ENCODE results near the gene RAD54L. TPM values are rescaled to one million over a fixed set of nuclear protein-coding genes. Genes with fewer than 3 reads are reported as not detected.

Gene RAD54L
- total and polyA plus RNA-seq, 2 donors (not counting 1 experiment from before 2014, with no cell fraction given), result 0.66 to 1.3 TPM

GRCh38 chr1:46262508-46262907 lies 14.9 kb downstream of the RAD54L start:
- TF ChIP-seq CTCF (conservative IDR thresholded peaks at IDR 0.05 in 1 of 2, IDR thresholded peaks at IDR 0.05 in 1 of 2; ENCODE audit: low read depth in 1 of 2, low read length in 2 of 2) (no peak), EZH2 (IDR thresholded peaks at IDR 0.05; ENCODE audit: low read length, missing control alignments) (no peak)
- Histone ChIP-seq H3K27me3 (ENCODE audit: control insufficient read depth, insufficient read depth, low read length) (no peaks in the 10 kb centered on the region), H2AFZ (ENCODE audit: low read length) (no peak overlapping the region), H3K36me3 (ENCODE audit: control insufficient read depth, insufficient read depth, low read length) (peaks cover 11% of the 10 kb centered on the region), H3K4me3 (replicated peaks in 1 of 4; ENCODE audit: control extremely low read depth in 1 of 4, insufficient read depth in 1 of 4, low read depth in 3 of 4, low read length in 4 of 4) (no peak overlapping the region), H3K4me1 (ENCODE audit: control insufficient read depth, extremely low read depth, insufficient read depth, low read length) (no peaks in the 10 kb centered on the region), H4K20me1 (ENCODE audit: control insufficient read depth, extremely low read depth, insufficient read depth, low read length) (no peaks in the 10 kb centered on the region), H3K9me3 (ENCODE audit: control insufficient read depth, insufficient read depth, low read depth, low read length) (no peaks in the 10 kb centered on the region), H3K9ac (ENCODE audit: insufficient read depth, low read length) (no peak overlapping the region), H3K27ac (ENCODE audit: insufficient read depth, low read length) (no peak overlapping the region), H3K79me2 (ENCODE audit: control insufficient read depth, insufficient read depth, low read length) (no peaks in the 10 kb centered on the region), H3K4me2 (ENCODE audit: extremely low read depth, insufficient read depth, low read length) (no peak overlapping the region)
- DNase-seq (ENCODE audit: low read depth in 2 of 2), result no peak

DNA sequence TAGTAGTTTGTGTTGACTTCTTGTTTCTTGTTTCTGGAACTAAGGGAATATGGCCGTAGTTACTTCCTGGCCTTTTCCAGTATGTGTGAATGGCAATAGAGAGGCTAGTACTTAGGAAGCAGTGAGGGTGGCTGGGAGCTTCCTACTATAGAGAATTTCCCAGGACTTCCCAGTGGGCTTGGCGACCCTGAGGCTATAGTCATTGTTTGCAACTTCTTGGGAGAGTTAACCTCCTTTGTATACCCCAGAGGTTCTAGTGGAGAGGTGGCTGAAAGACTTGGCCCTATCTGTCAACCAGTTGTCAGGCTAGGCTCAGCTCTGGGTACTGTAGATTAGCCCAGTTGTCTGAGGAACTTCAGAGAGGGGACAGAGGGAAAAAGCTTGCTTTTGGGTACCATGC lies 15.6 kb downstream of the RAD54L start:
- Histone ChIP-seq H3K4me3 (replicated peaks in 1 of 4; ENCODE audit: control extremely low read depth in 1 of 4, insufficient read depth in 1 of 4, low read depth in 3 of 4, low read length in 4 of 4) (no peak overlapping the region), H3K27me3 (ENCODE audit: control insufficient read depth, insufficient read depth, low read length) (no peaks in the 10 kb centered on the region), H3K27ac (ENCODE audit: insufficient read depth, low read length) (no peak overlapping the region), H3K79me2 (ENCODE audit: control insufficient read depth, insufficient read depth, low read length) (no peaks in the 10 kb centered on the region), H3K36me3 (ENCODE audit: control insufficient read depth, insufficient read depth, low read length) (peaks cover 11% of the 10 kb centered on the region), H3K4me1 (ENCODE audit: control insufficient read depth, extremely low read depth, insufficient read depth, low read length) (no peaks in the 10 kb centered on the region), H3K9ac (ENCODE audit: insufficient read depth, low read length) (no peak overlapping the region), H2AFZ (ENCODE audit: low read length) (no peak overlapping the region), H3K4me2 (ENCODE audit: extremely low read depth, insufficient read depth, low read length) (no peak overlapping the region), H4K20me1 (ENCODE audit: control insufficient read depth, extremely low read depth, insufficient read depth, low read length) (no peaks in the 10 kb centered on the region), H3K9me3 (ENCODE audit: control insufficient read depth, insufficient read depth, low read depth, low read length) (no peaks in the 10 kb centered on the region)
- no peak for DNase-seq (ENCODE audit: low read depth in 2 of 2)
- no peak for TF ChIP-seq CTCF (conservative IDR thresholded peaks at IDR 0.05 in 1 of 2, IDR thresholded peaks at IDR 0.05 in 1 of 2; ENCODE audit: low read depth in 1 of 2, low read length in 2 of 2)
- TF ChIP-seq EZH2 (IDR thresholded peaks at IDR 0.05; ENCODE audit: low read length, missing control alignments), result no peak

- H3K4me2 ChIP-seq (ENCODE audit: extremely low read depth, insufficient read depth, low read length), result no peak overlapping the region
- no peak for TF ChIP-seq CTCF (conservative IDR thresholded peaks at IDR 0.05 in 1 of 2, IDR thresholded peaks at IDR 0.05 in 1 of 2; ENCODE audit: low read depth in 1 of 2, low read length in 2 of 2)
- TF ChIP-seq EZH2 (IDR thresholded peaks at IDR 0.05; ENCODE audit: low read length, missing control alignments), result no peak
Measured at GRCh38 chr1:46268578-46268977, 21.0 kb downstream of the RAD54L start.

More at GRCh38 chr1:46268578-46268977, 21.0 kb downstream of the RAD54L start:
- no peak overlapping the region for H3K4me3 ChIP-seq (replicated peaks in 1 of 4; ENCODE audit: control extremely low read depth in 1 of 4, insufficient read depth in 1 of 4, low read depth in 3 of 4, low read length in 4 of 4)
- H3K27me3 ChIP-seq (ENCODE audit: control insufficient read depth, insufficient read depth, low read length), result no peaks in the 10 kb centered on the region
- no peaks in the 10 kb centered on the region for H3K9me3 ChIP-seq (ENCODE audit: control insufficient read depth, insufficient read depth, low read depth, low read length)
- H3K79me2 ChIP-seq (ENCODE audit: control insufficient read depth, insufficient read depth, low read length), result no peaks in the 10 kb centered on the region
- no peak for DNase-seq (ENCODE audit: low read depth in 2 of 2)
- H3K36me3 ChIP-seq (ENCODE audit: control insufficient read depth, insufficient read depth, low read length), result peaks cover 10% of the 10 kb centered on the region
- H2AFZ ChIP-seq (ENCODE audit: low read length), result no peak overlapping the region
- no peak overlapping the region for H3K9ac ChIP-seq (ENCODE audit: insufficient read depth, low read length)
- H4K20me1 ChIP-seq (ENCODE audit: control insufficient read depth, extremely low read depth, insufficient read depth, low read length), result no peaks in the 10 kb centered on the region
- no peak overlapping the region for H3K27ac ChIP-seq (ENCODE audit: insufficient read depth, low read length)
- H3K4me1 ChIP-seq (ENCODE audit: control insufficient read depth, extremely low read depth, insufficient read depth, low read length), result no peaks in the 10 kb centered on the region

All from fibroblast of lung (primary cell).